HEK293T (cell line): Measurements from ENCODE around the gene TMC5.

ENCODE experiments used
- FOXK2 ChIP-seq: fragments of 450-650 bp; IDR thresholded peaks from 2 replicates; pipeline ENCODE4 v1.6.1; 2016; ENCODE audit warnings: mild to moderate bottlenecking
- HDGF ChIP-seq: fragments of 450-650 bp; IDR thresholded peaks from 2 replicates; pipeline ENCODE4 v1.6.1; 2017; ENCODE audit warnings: antibody characterized with exemption, borderline replicate concordance

GRCh38 chr16:19490619-19491018 lies 72.9 kb downstream of the TMC5 start:
- TF ChIP-seq FOXK2 (no peak), HDGF (no peak)
